Mesenchymal stem cell (in vitro differentiated cells and primary cell): ENCODE results near the gene ALDH18A1.

ENCODE experiments used
- DNase-seq: peaks from one replicate; pipeline ENCODE4 v3.0.0-alpha.2; 2013
- H2AFZ ChIP-seq: one replicate; pipeline ENCODE4 v1.6.1; 2013; ENCODE audit warnings: low read depth, mild to moderate bottlenecking, control low read depth, inconsistent platforms, low read length, moderate library complexity
- H2AK5ac ChIP-seq: 2 replicates; pipeline ENCODE4 v1.6.1; 2013; ENCODE audit warnings: low read length, moderate library complexity, mild to moderate bottlenecking, inconsistent platforms; ENCODE audit not compliant: severe bottlenecking
- H2BK120ac ChIP-seq: one replicate; pipeline ENCODE4 v1.6.1; 2013; ENCODE audit warnings: low read depth, mild to moderate bottlenecking, inconsistent platforms, low read length, moderate library complexity
- H2BK12ac ChIP-seq, 2 experiments: one replicate each; pipeline ENCODE4 v1.6.1; 2013; ENCODE audit warnings: inconsistent platforms in 2 of 2, low read length in 2 of 2, mild to moderate bottlenecking in 2 of 2, moderate library complexity in 2 of 2, control low read depth in 1 of 2
- H2BK15ac ChIP-seq: one replicate; pipeline ENCODE4 v1.6.1; 2013; ENCODE audit warnings: mild to moderate bottlenecking, low read depth, inconsistent platforms; ENCODE audit not compliant: poor library complexity, severe bottlenecking
- H2BK5ac ChIP-seq: 2 replicates; pipeline ENCODE4 v1.6.1; 2013; ENCODE audit warnings: low read depth, mild to moderate bottlenecking, low read length, control low read depth, inconsistent platforms; ENCODE audit not compliant: poor library complexity, severe bottlenecking
- H3K14ac ChIP-seq, 2 experiments: one replicate each; pipeline ENCODE4 v1.6.1; 2013; ENCODE audit warnings: inconsistent platforms in 2 of 2, low read length in 2 of 2, control low read depth in 1 of 2, mild to moderate bottlenecking in 1 of 2, moderate library complexity in 1 of 2
- H3K18ac ChIP-seq, 2 experiments: one replicate each; pipeline ENCODE4 v1.6.1; 2013; ENCODE audit warnings: inconsistent platforms in 2 of 2, low read length in 2 of 2, control low read depth in 1 of 2, low read depth in 1 of 2, mild to moderate bottlenecking in 1 of 2
- H3K23ac ChIP-seq, 2 experiments: one replicate each; pipeline ENCODE4 v1.6.1; 2013; ENCODE audit warnings: inconsistent platforms in 2 of 2, low read length in 2 of 2, mild to moderate bottlenecking in 2 of 2, moderate library complexity in 2 of 2, control low read depth in 1 of 2
- H3K27ac ChIP-seq: 2 replicates; pipeline ENCODE4 v1.5.1; 2013; ENCODE audit warnings: mild to moderate bottlenecking, moderate library complexity, low read length, control low read depth, inconsistent platforms; ENCODE audit not compliant: poor library complexity, severe bottlenecking
- H3K27me3 ChIP-seq, 2 experiments: 2 replicates each; pipeline versions ENCODE4 v1.6.1 to v1.7.0; 2013; ENCODE audit warnings: low read length in 2 of 2, mild to moderate bottlenecking in 2 of 2, moderate library complexity in 2 of 2, control low read depth in 1 of 2, inconsistent platforms in 1 of 2; ENCODE audit not compliant: control insufficient read depth in 1 of 2, insufficient read depth in 1 of 2
- H3K36me3 ChIP-seq, 2 experiments: 2 replicates each; pipeline versions ENCODE4 v1.6.1 to v1.7.0; 2013; ENCODE audit warnings: low read length in 2 of 2, control low read depth in 1 of 2, inconsistent platforms in 1 of 2, low read depth in 1 of 2, mild to moderate bottlenecking in 1 of 2; ENCODE audit not compliant: insufficient read depth in 2 of 2, control insufficient read depth in 1 of 2
- H3K4ac ChIP-seq, 2 experiments: one replicate each; pipeline ENCODE4 v1.6.1; 2013; ENCODE audit warnings: inconsistent platforms in 2 of 2, low read length in 2 of 2, mild to moderate bottlenecking in 2 of 2, moderate library complexity in 2 of 2, control low read depth in 1 of 2, low read depth in 1 of 2
- H3K4me1 ChIP-seq: 2 replicates; pipeline ENCODE4 v1.6.1; 2013; ENCODE audit warnings: low read depth, low read length, control low read depth; ENCODE audit not compliant: control insufficient read depth, insufficient read depth
- H3K4me2 ChIP-seq: 2 replicates; pipeline ENCODE4 v1.6.1; 2013; ENCODE audit warnings: low read length, mild to moderate bottlenecking, inconsistent platforms; ENCODE audit not compliant: poor library complexity, severe bottlenecking
- H3K4me3 ChIP-seq, 2 experiments: 2 replicates each; pipeline versions ENCODE4 v1.5.1 to v1.7.0; 2013; ENCODE audit warnings: low read length in 2 of 2, mild to moderate bottlenecking in 2 of 2, control low read depth in 1 of 2, low read depth in 1 of 2; ENCODE audit not compliant: insufficient read depth in 1 of 2
- H3K79me1 ChIP-seq: replicated peaks from 2 replicates; pipeline ENCODE4 v1.6.1; 2013; ENCODE audit warnings: mild to moderate bottlenecking, control low read depth, low read length, inconsistent platforms; ENCODE audit not compliant: poor library complexity, severe bottlenecking
- H3K9ac ChIP-seq: 2 replicates; pipeline ENCODE4 v1.7.0; 2013; ENCODE audit warnings: mild to moderate bottlenecking, low read length, moderate library complexity
- H3K9me3 ChIP-seq: 2 replicates; pipeline ENCODE4 v1.7.0; 2013; ENCODE audit warnings: mild to moderate bottlenecking, low read length; ENCODE audit not compliant: control insufficient read depth
- H4K8ac ChIP-seq: one replicate; pipeline ENCODE4 v1.6.1; 2013; ENCODE audit warnings: inconsistent platforms, mild to moderate bottlenecking, low read length, moderate library complexity
- H4K91ac ChIP-seq: one replicate; pipeline ENCODE4 v1.6.1; 2013; ENCODE audit warnings: mild to moderate bottlenecking, low read length, inconsistent platforms
- WGBS: methylation state at CpG from one replicate; pipeline ENCODE4 v1.1.7; 2013; ENCODE audit warnings: mixed read lengths; 5-methylcytosine and 5-hydroxymethylcytosine counted together

ALDH18A1 gene

DNA sequence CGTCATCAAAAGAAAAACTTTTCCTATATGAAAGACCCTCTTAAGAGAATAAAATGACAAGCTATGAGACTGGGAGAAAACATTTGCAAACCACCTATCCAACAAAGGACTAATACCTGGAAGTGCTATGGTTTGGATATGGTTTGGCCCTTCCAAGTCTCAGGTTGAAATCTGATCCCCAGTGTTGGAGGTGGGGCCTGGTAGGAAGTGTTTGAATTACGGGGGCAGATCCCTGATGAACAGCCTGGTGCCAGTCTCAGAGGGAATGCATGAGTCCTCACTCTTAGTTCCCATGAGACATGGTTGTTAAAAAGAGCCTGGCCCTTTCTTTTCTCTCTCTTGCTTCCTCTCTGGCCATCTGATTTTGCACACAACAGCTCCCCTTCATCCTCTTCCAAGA is 6.3 kb downstream of the ALDH18A1 start:
- Histone ChIP-seq H2AFZ (no peak overlapping the region), H4K91ac (no peak overlapping the region), H3K27ac (no peak overlapping the region), H2BK12ac (no peak overlapping the region), H3K79me1 (peaks cover 27% of the 10 kb centered on the region), H2BK5ac (no peak overlapping the region), H3K9me3 (no peaks in the 10 kb centered on the region), H3K36me3 (peaks cover 41 to 74% of the 10 kb centered on the region in 2 experiments), H4K8ac (no peak overlapping the region), H3K23ac (no peak overlapping the region), H3K4me3 (no peak overlapping the region), H3K27me3 (no peaks in the 10 kb centered on the region), H2BK120ac (no peak overlapping the region), H3K4me2 (no peak overlapping the region), H3K9ac (no peak overlapping the region), H3K4me1 (peaks cover 4% of the 10 kb centered on the region), H3K14ac (no peak overlapping the region), H3K18ac (no peak overlapping the region), H3K4ac (no peak overlapping the region), H2BK15ac (no peak overlapping the region), H2AK5ac (no peak overlapping the region)
- no peak for DNase-seq
- WGBS: 100% methylated on average over 1 of the region's 2 CpGs

DNA sequence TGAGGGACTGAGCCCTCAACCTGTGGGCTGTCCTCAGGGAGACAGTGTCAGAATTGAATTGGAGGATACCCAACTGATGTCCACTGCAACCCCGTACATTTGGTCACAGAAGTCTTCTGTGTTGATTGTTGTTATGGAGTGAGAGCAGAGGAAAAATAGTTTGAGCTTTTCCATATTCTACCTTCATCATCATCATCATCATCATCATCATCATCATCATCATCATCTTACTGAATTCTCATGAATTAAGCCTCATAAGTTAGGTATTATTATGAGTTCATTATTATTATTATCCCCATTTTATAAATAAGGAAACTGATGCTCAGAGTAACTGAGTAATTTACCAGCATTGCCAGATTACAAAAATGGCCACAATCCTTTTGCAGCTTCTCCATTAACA is 8.4 kb downstream of the ALDH18A1 start:
- peaks cover 33% of the 10 kb centered on the region for H3K79me1 ChIP-seq
- no peak overlapping the region for H2AFZ ChIP-seq
- no peak overlapping the region for H2AK5ac ChIP-seq
- no peak overlapping the region for H2BK15ac ChIP-seq
- H3K4me1 ChIP-seq: peaks cover 4% of the 10 kb centered on the region
- no peak overlapping the region for H2BK12ac ChIP-seq
- no peak overlapping the region for H3K14ac ChIP-seq
- no peak overlapping the region for H3K18ac ChIP-seq
- no peak overlapping the region for H4K8ac ChIP-seq
- no peak overlapping the region for H3K4me2 ChIP-seq
- no peaks in the 10 kb centered on the region for H3K27me3 ChIP-seq
- peaks cover 44 to 85% of the 10 kb centered on the region in 2 experiments for H3K36me3 ChIP-seq
- whole genome bisulfite sequencing: no CpG with 5 or more reads among the region's 1 CpG
- H2BK120ac ChIP-seq: no peak overlapping the region
- H4K91ac ChIP-seq: no peak overlapping the region
- H3K4me3 ChIP-seq: no peak overlapping the region
- no peak overlapping the region for H2BK5ac ChIP-seq
- no peak overlapping the region for H3K9ac ChIP-seq
- no peak for DNase-seq
- H3K4ac ChIP-seq: no peak overlapping the region
- no peak overlapping the region for H3K27ac ChIP-seq
- H3K23ac ChIP-seq: no peak overlapping the region
- no peaks in the 10 kb centered on the region for H3K9me3 ChIP-seq

DNA sequence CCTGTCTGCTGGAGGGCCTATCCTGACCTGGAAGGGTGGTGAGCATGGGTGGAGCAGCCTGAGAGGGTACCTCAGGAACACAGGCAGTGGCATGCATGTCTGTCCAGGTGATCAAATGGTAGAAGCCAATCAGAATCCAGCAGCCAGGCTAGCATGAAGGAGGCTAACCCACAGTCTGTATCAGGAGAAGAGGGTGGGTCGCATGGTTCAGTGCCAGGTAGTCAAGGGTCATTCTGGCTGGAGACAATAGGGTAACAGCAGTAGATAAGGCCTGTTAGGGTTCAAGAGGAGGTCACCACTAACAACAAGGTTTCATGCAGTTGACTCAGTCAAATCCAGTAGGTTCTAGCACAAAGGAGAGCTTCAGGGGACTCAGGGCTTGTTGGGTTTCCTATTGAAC is 10.4 kb downstream of the ALDH18A1 start:
- Histone ChIP-seq H3K23ac (no peak overlapping the region), H3K4me2 (no peak overlapping the region), H3K4me3 (no peak overlapping the region), H3K18ac (no peak overlapping the region), H2BK15ac (no peak overlapping the region), H3K36me3 (peaks cover 46 to 84% of the 10 kb centered on the region in 2 experiments), H3K14ac (no peak overlapping the region), H3K27ac (no peak overlapping the region), H3K79me1 (peaks cover 41% of the 10 kb centered on the region), H2BK5ac (no peak overlapping the region), H3K4ac (no peak overlapping the region), H2BK12ac (no peak overlapping the region), H3K4me1 (peaks cover 4% of the 10 kb centered on the region), H2AK5ac (no peak overlapping the region), H3K9me3 (no peaks in the 10 kb centered on the region), H4K91ac (no peak overlapping the region), H2BK120ac (no peak overlapping the region), H3K9ac (no peak overlapping the region), H2AFZ (no peak overlapping the region), H4K8ac (no peak overlapping the region), H3K27me3 (no peaks in the 10 kb centered on the region)
- no peak for DNase-seq
- WGBS: 100% methylated on average over 1 of the region's 1 CpG

DNA sequence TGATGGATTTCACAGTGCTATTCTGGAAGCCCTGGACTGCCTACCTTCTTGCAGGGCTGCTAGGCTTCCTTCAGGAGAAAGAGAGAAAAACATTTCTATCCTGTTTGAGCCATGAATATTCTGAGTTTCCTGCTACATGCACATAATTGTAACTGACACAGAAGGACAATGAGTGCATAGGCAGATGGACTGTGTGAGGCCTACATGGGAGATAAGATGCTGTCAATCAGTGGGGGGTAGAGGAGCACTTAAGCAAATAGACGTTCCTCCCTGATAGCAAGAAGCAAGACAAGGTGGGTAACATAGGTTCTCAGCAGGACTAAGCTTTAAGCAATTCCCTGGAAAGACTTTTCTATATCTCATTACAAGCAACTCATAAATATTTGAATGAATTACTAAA is 11.6 kb downstream of the ALDH18A1 start:
- Histone ChIP-seq H4K91ac (no peak overlapping the region), H3K4ac (no peak overlapping the region), H3K9me3 (no peaks in the 10 kb centered on the region), H2AFZ (no peak overlapping the region), H3K14ac (no peak overlapping the region), H3K4me3 (no peak overlapping the region), H2AK5ac (no peak overlapping the region), H3K27ac (no peak overlapping the region), H2BK15ac (no peak overlapping the region), H3K36me3 (peaks cover 48 to 85% of the 10 kb centered on the region in 2 experiments), H3K9ac (no peak overlapping the region), H3K18ac (no peak overlapping the region), H3K79me1 (peaks cover 44% of the 10 kb centered on the region), H3K4me1 (peaks cover 4% of the 10 kb centered on the region), H2BK5ac (no peak overlapping the region), H3K27me3 (no peaks in the 10 kb centered on the region), H2BK120ac (no peak overlapping the region), H3K4me2 (no peak overlapping the region), H4K8ac (no peak overlapping the region), H3K23ac (no peak overlapping the region), H2BK12ac (no peak overlapping the region)
- WGBS: 33% methylated on average over 1 of the region's 1 CpG
- no peak for DNase-seq
